GM21737 (cell line): ENCODE measurements around the gene RNU6-8.
A peak's percentile ranks its signal among the peaks of the same experiment; 100 is the strongest.

Experiments
- ATAC-seq: cut with Tn5 transposase; IDR thresholded peaks from one replicate; pipeline ENCODE4 v1.9.1; 2021; ENCODE audit warnings: mild to moderate bottlenecking, moderate library complexity; ENCODE audit not compliant: unreplicated experiment

The RNU6-8 gene

GRCh38 chr14:32202998-32203882 is at the start of gene RNU6-8:
TSS of gene RNU6-8 (minus strand) at chr14:32203269.
- peak; percentile 62 for ATAC-seq

- ATAC-seq = peak; percentile 60
These were observed 49.1 kb upstream of the RNU6-8 start for GRCh38 chr14:32252030-32252670.

- ATAC-seq = no peak
These were observed 48.5 kb upstream of the RNU6-8 start for GRCh38 chr14:32251530-32251929.

GRCh38 chr14:32250681-32251080 is 47.6 kb upstream of the RNU6-8 start:
- no peak for ATAC-seq

GRCh38 chr14:32249780-32250179 is 46.7 kb upstream of the RNU6-8 start:
- ATAC-seq = no peak

GRCh38 chr14:32249371-32249770 is 46.3 kb upstream of the RNU6-8 start:
- no peak for ATAC-seq

- no peak for ATAC-seq
These were observed 43.7 kb upstream of the RNU6-8 start for GRCh38 chr14:32246751-32247150.

- no peak for ATAC-seq
These were observed 41.3 kb upstream of the RNU6-8 start for GRCh38 chr14:32244404-32244803.

- ATAC-seq = no peak
These were observed 30.2 kb upstream of the RNU6-8 start for GRCh38 chr14:32233260-32233659.

- ATAC-seq = no peak
These were observed 29.4 kb upstream of the RNU6-8 start for GRCh38 chr14:32232481-32232880.

GRCh38 chr14:32230695-32231280 is 27.7 kb upstream of the RNU6-8 start:
- ATAC-seq = no peak

- no peak for ATAC-seq
These were observed 27.1 kb upstream of the RNU6-8 start for GRCh38 chr14:32230181-32230580.

GRCh38 chr14:32226056-32226455 is 23.0 kb upstream of the RNU6-8 start:
- ATAC-seq = no peak

- ATAC-seq = no peak
These were observed 22.4 kb upstream of the RNU6-8 start for GRCh38 chr14:32225378-32225920.

GRCh38 chr14:32224737-32225377 is 21.8 kb upstream of the RNU6-8 start:
- ATAC-seq = no peak

GRCh38 chr14:32217301-32217700 is 14.2 kb upstream of the RNU6-8 start:
- no peak for ATAC-seq

- ATAC-seq = no peak
These were observed 9.8 kb upstream of the RNU6-8 start for GRCh38 chr14:32212833-32213232.

- ATAC-seq = no peak
These were observed 8.0 kb upstream of the RNU6-8 start for GRCh38 chr14:32211068-32211404.

- no peak for ATAC-seq
These were observed 6.4 kb upstream of the RNU6-8 start for GRCh38 chr14:32209471-32209870.

GRCh38 chr14:32208490-32208889 is 5.4 kb upstream of the RNU6-8 start:
- no peak for ATAC-seq

GRCh38 chr14:32206552-32206951 is 3.5 kb upstream of the RNU6-8 start:
- ATAC-seq = no peak
